MCF 10A (cell line): ENCODE results near the gene ARHGEF4. TPM values are rescaled to one million over a fixed set of nuclear protein-coding genes. Genes with fewer than 3 reads are reported as not detected.
A peak's percentile ranks its signal among the peaks of the same experiment; 100 is the strongest.

Source experiments
- BruUV-seq: library from RNA; stranded (reverse); fragments of 400-500 nt; replicated peaks from 2 replicates; lab custom pipeline; 2021; lab: Mats Ljungman, UMichigan
- CTCF ChIA-PET: fragments of 300-600 bp; sonication (Branson Sonifier 250); formaldehyde crosslinking; extraction: SDS; loops from one replicate; lab custom pipeline; 2021; ENCODE audit warnings: antibody characterized with exemption, inconsistent platforms; lab: Yijun Ruan, JAX
- POLR2A ChIA-PET: fragments of 300-600, 350-650 bp; sonication (Branson Sonifier 250); formaldehyde crosslinking; extraction: SDS; loops from one replicate; lab custom pipeline; 2020; ENCODE audit warnings: antibody characterized with exemption, inconsistent platforms; lab: Yijun Ruan, JAX
- DNase-seq: peaks from one replicate; pipeline ENCODE4 v3.0.0-alpha.2; 2018; ENCODE audit not compliant: unreplicated experiment
- H3K27ac Mint-ChIP-seq: one replicate; pipeline ENCODE4 v1.8.0; 2022; ENCODE audit warnings: mild to moderate bottlenecking, low read depth, mixed read lengths; ENCODE audit not compliant: unreplicated experiment
- H3K27me3 Mint-ChIP-seq: one replicate; pipeline ENCODE4 v1.8.0; 2022; ENCODE audit warnings: mixed read lengths; ENCODE audit not compliant: insufficient read depth, unreplicated experiment
- H3K36me3 Mint-ChIP-seq: one replicate; pipeline ENCODE4 v1.8.0; 2022; ENCODE audit warnings: mild to moderate bottlenecking, moderate library complexity, mixed read lengths; ENCODE audit not compliant: insufficient read depth, unreplicated experiment
- H3K4me1 Mint-ChIP-seq: one replicate; pipeline ENCODE4 v1.8.0; 2022; ENCODE audit warnings: mixed read lengths; ENCODE audit not compliant: insufficient read depth, unreplicated experiment
- H3K4me3 Mint-ChIP-seq: one replicate; pipeline ENCODE4 v1.8.0; 2022; ENCODE audit warnings: mild to moderate bottlenecking, moderate library complexity, mixed read lengths; ENCODE audit not compliant: unreplicated experiment
- H3K9me3 Mint-ChIP-seq: one replicate; pipeline ENCODE4 v1.8.0; 2022; ENCODE audit warnings: mixed read lengths; ENCODE audit not compliant: unreplicated experiment
- intact Hi-C: fragments of 100-400 bp; cut with micrococcal nuclease; formaldehyde crosslinking; loops from 2 replicates; pipeline ENCODE4 v1.14.1; 2022
- total RNA-seq: library from RNA; stranded (reverse); gene quantifications from 2 replicates; pipeline ENCODE4 v1.2.3, GENCODE V29; 2022
- TF ChIP-seq, protein P1 (sequence below): fragments of 200-600 bp; IDR thresholded peaks from one replicate; pipeline ENCODE4 v1.8.0; 2022; ENCODE audit warnings: antibody characterized with exemption, mild to moderate bottlenecking; ENCODE audit not compliant: unreplicated experiment

Gene ARHGEF4
- total RNA-seq, 1 experiment from 2014 or later = 52.0 TPM

DNA sequence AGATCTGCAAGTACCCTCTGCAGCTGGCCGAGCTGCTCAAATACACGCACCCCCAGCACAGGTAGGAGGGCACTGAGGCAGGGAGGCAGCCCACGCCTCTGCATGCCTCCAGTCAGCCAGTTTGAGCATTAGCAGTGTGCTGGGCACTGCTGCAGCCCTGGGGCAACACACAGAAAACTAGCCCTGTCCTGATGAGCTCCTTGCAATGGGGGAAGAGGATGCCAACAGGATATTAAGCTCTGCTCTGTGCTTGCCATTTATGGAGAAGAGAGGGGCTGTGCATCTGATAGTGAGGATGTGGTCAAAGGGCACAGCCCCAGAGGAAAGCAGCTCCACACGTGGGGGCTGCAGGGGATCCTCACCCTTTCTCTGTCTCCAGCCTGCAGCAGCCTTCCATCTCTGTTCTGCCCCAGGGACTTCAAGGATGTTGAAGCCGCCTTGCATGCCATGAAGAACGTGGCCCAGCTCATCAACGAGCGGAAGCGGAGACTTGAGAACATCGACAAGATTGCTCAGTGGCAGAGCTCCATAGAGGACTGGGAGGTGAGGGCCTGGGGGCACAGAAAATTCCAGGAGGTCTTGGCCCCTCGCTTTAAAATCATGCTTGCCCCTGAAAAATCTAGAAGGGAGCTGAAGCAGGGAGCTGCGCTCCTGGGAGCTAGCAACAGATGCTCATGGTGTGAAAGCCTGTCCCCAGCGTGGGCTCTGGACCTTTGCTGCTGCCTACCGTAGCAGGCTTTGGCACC, 204.9 kb downstream of the ARHGEF4 start:
- no peak overlapping the region for H3K27ac Mint-ChIP-seq
- ChIA-PET CTCF (interaction anchor here (0.5 to 1.1 kb wide), 2 partner anchors 22 to 243 kb away, joined by 3 to 4 read pairs; no protein-coding TSS in a partner anchor), POLR2A (interaction anchor here (1.1 kb wide), 1 partner anchor 9 kb away, joined by 4 read pairs; no protein-coding TSS in a partner anchor)
- no TSS peak for BruUV-seq
- TF ChIP-seq, protein P1, sequence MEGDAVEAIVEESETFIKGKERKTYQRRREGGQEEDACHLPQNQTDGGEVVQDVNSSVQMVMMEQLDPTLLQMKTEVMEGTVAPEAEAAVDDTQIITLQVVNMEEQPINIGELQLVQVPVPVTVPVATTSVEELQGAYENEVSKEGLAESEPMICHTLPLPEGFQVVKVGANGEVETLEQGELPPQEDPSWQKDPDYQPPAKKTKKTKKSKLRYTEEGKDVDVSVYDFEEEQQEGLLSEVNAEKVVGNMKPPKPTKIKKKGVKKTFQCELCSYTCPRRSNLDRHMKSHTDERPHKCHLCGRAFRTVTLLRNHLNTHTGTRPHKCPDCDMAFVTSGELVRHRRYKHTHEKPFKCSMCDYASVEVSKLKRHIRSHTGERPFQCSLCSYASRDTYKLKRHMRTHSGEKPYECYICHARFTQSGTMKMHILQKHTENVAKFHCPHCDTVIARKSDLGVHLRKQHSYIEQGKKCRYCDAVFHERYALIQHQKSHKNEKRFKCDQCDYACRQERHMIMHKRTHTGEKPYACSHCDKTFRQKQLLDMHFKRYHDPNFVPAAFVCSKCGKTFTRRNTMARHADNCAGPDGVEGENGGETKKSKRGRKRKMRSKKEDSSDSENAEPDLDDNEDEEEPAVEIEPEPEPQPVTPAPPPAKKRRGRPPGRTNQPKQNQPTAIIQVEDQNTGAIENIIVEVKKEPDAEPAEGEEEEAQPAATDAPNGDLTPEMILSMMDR = no peak
- H3K27me3 Mint-ChIP-seq = no peaks in the 10 kb centered on the region
- H3K36me3 Mint-ChIP-seq = peaks cover 22% of the 10 kb centered on the region
- intact Hi-C loops = no loop called here
- no peak overlapping the region for H3K4me3 Mint-ChIP-seq
- H3K4me1 Mint-ChIP-seq = no peaks in the 10 kb centered on the region
- H3K9me3 Mint-ChIP-seq = no peaks in the 10 kb centered on the region
- DNase-seq = no peak

DNA sequence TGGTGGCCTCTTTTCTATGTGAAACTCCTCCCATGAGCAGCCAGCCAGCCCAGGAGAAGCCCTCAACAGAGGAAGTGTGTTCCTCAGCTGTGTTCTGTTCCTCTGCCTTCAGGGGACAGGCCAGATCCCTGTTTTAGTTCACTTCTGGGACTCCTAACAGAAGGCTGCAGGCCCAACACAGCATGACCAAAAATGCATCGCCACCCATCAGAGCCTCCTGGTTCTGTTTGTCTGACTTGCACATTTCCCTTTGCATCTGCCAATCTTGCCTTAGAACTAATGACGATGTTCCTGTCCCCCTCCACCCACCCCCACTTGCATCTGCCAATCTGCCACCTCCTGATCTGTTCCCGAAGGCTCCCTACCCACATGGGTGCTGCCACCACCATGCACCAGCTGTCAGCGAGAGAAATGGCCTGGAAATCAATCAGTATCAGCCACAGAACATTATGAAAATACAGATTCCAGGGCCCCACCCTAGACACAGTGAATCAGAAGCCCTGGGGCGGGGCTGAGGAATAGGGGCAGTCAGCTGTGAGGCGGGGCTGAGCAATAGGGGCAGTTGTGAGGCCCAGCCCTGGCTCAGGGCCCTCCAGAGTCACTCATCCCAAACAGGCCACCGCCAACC, 205.5 kb downstream of the ARHGEF4 start:
- peak; percentile 28 for DNase-seq
- intact Hi-C loops = no loop called here
- no peaks in the 10 kb centered on the region for H3K27me3 Mint-ChIP-seq
- TF ChIP-seq, protein P1 = no peak
- CTCF ChIA-PET = no interaction called here
- no peaks in the 10 kb centered on the region for H3K4me1 Mint-ChIP-seq
- H3K36me3 Mint-ChIP-seq = peaks cover 25% of the 10 kb centered on the region
- BruUV-seq = no TSS peak
- no peak overlapping the region for H3K4me3 Mint-ChIP-seq
- no peak overlapping the region for H3K27ac Mint-ChIP-seq
- POLR2A ChIA-PET = interaction anchor here (1.1 kb wide), 1 partner anchor 9 kb away, joined by 4 read pairs; no protein-coding TSS in a partner anchor
- no peaks in the 10 kb centered on the region for H3K9me3 Mint-ChIP-seq

DNA sequence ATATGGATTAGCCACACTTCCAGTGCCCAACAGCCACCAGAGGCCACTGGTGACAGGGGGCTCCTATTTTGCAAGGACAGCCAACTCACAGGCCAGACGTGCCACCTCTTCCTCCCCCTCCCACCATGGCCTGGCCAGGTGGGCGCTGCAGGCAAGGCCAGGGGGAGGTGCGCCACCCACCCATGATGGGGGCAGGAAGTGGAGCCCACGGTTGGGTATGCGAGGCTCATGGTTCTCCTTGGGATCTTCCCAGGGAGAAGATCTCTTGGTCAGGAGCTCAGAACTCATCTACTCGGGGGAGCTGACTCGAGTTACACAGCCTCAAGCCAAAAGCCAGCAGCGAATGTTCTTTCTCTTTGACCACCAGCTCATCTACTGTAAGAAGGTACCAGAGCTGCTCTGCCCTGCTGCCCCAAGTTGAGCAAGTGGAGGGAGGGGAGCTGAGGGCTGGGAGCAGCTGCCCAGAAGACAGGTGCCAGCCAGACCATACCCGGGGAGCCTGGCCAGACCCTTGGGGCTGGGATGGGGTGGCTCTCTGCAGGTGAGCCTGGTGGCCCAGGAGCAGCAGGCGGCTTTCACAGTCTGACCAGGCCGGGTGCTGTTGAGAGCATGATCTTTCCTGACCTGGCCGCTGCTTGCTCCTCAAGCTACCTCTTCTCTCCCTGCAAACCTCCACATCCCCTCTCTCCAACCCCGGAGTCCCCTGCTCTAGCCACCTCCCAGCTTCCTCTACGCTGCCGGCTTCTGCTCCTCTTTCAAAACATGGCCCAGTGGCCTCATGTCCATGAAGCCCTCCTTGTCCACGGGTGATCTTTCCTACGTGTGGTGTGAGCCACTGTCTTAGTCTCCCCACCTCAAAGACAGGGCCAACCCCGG, 206.7 kb downstream of the ARHGEF4 start:
- POLR2A ChIA-PET = interaction anchor here (0.7 kb wide), 1 partner anchor 10 kb away, joined by 3 read pairs; no protein-coding TSS in a partner anchor
- no peak overlapping the region for H3K4me3 Mint-ChIP-seq
- TF ChIP-seq, protein P1 = no peak
- no peak for DNase-seq
- peaks cover 35% of the 10 kb centered on the region for H3K36me3 Mint-ChIP-seq
- intact Hi-C loops = no loop called here
- no peaks in the 10 kb centered on the region for H3K27me3 Mint-ChIP-seq
- no TSS peak for BruUV-seq
- H3K4me1 Mint-ChIP-seq = no peaks in the 10 kb centered on the region
- CTCF ChIA-PET = interaction anchor here (1.0 kb wide), 1 partner anchor 161 kb away, joined by 3 read pairs; no protein-coding TSS in a partner anchor
- no peak overlapping the region for H3K27ac Mint-ChIP-seq
- no peaks in the 10 kb centered on the region for H3K9me3 Mint-ChIP-seq
